ENCODE results near the gene MED10. TPM values are rescaled to one million over a fixed set of nuclear protein-coding genes. Genes with fewer than 3 reads are reported as not detected.

The MED10 gene
- total RNA-seq, 2 experiments from 2014 or later, result 49.3 to 50.0 TPM

- Mint-ChIP-seq H3K27ac (no peak overlapping the region), H3K4me1 (ENCODE audit: low read depth) (no peaks in the 10 kb centered on the region)
Observed at GRCh38 chr5:6408627-6409446, 30.5 kb upstream of the MED10 start.

GRCh38 chr5:6408260-6408596 lies 29.9 kb upstream of the MED10 start:
- CTCF ChIA-PET, result no interaction called here
- Mint-ChIP-seq H3K4me3 (no peak overlapping the region), H3K36me3 (ENCODE audit: low read depth) (no peaks in the 10 kb centered on the region), H3K9me3 (no peaks in the 10 kb centered on the region), H3K27ac (no peak overlapping the region), H3K27me3 (ENCODE audit: low read depth) (peaks cover 9% of the 10 kb centered on the region), H3K4me1 (ENCODE audit: low read depth) (no peaks in the 10 kb centered on the region)
- intact Hi-C loops (cut with micrococcal nuclease), result no loop called here
- DNase-seq, result no peak

More at GRCh38 chr5:6408627-6409446, 30.5 kb upstream of the MED10 start:
- no peak for DNase-seq
- Mint-ChIP-seq H3K9me3 (no peaks in the 10 kb centered on the region), H3K4me3 (no peak overlapping the region), H3K36me3 (ENCODE audit: low read depth) (no peaks in the 10 kb centered on the region), H3K27me3 (ENCODE audit: low read depth) (peaks cover 9% of the 10 kb centered on the region)
- CTCF ChIA-PET, result no interaction called here
- intact Hi-C loops (cut with micrococcal nuclease), result no loop called here

- DNase-seq, result no peak
- CTCF ChIA-PET, result no interaction called here
- Mint-ChIP-seq H3K4me3 (no peak overlapping the region), H3K36me3 (ENCODE audit: low read depth) (no peaks in the 10 kb centered on the region), H3K27ac (no peak overlapping the region), H3K9me3 (no peaks in the 10 kb centered on the region), H3K4me1 (ENCODE audit: low read depth) (no peaks in the 10 kb centered on the region), H3K27me3 (ENCODE audit: low read depth) (peaks cover 9% of the 10 kb centered on the region)
- intact Hi-C loops (cut with micrococcal nuclease), result no loop called here
Observed at GRCh38 chr5:6407558-6408259, 29.4 kb upstream of the MED10 start.

GRCh38 chr5:6405591-6405990 lies 27.2 kb upstream of the MED10 start:
- no peak for DNase-seq
- intact Hi-C loops (cut with micrococcal nuclease), result no loop called here
- H3K36me3 Mint-ChIP-seq (ENCODE audit: low read depth), result no peaks in the 10 kb centered on the region
- no peaks in the 10 kb centered on the region for H3K4me1 Mint-ChIP-seq (ENCODE audit: low read depth)
- H3K27me3 Mint-ChIP-seq (ENCODE audit: low read depth), result peaks cover 12% of the 10 kb centered on the region
- no peak overlapping the region for H3K4me3 Mint-ChIP-seq
- CTCF ChIA-PET, result no interaction called here
- H3K27ac Mint-ChIP-seq, result no peak overlapping the region
- H3K9me3 Mint-ChIP-seq, result no peaks in the 10 kb centered on the region

GRCh38 chr5:6404129-6404528 lies 25.8 kb upstream of the MED10 start:
- Mint-ChIP-seq H3K4me1 (ENCODE audit: low read depth) (no peaks in the 10 kb centered on the region), H3K27ac (no peak overlapping the region), H3K27me3 (ENCODE audit: low read depth) (peaks cover 12% of the 10 kb centered on the region), H3K4me3 (no peak overlapping the region), H3K36me3 (ENCODE audit: low read depth) (no peaks in the 10 kb centered on the region), H3K9me3 (no peaks in the 10 kb centered on the region)
- intact Hi-C loops (cut with micrococcal nuclease), result no loop called here
- CTCF ChIA-PET, result no interaction called here
- no peak for DNase-seq

GRCh38 chr5:6403416-6403815 lies 25.1 kb upstream of the MED10 start:
- Mint-ChIP-seq H3K27me3 (ENCODE audit: low read depth) (peaks cover 9% of the 10 kb centered on the region), H3K27ac (no peak overlapping the region), H3K36me3 (ENCODE audit: low read depth) (no peaks in the 10 kb centered on the region), H3K9me3 (no peaks in the 10 kb centered on the region), H3K4me3 (no peak overlapping the region), H3K4me1 (ENCODE audit: low read depth) (no peaks in the 10 kb centered on the region)
- DNase-seq, result no peak
- CTCF ChIA-PET, result interaction anchor here (0.6 kb wide), 1 partner anchor 27 kb away, joined by 3 read pairs; no protein-coding TSS in a partner anchor
- intact Hi-C loops (cut with micrococcal nuclease), result no loop called here

GRCh38 chr5:6402939-6403338 lies 24.6 kb upstream of the MED10 start:
- CTCF ChIA-PET, result interaction anchor here (0.6 kb wide), 1 partner anchor 27 kb away, joined by 3 read pairs; no protein-coding TSS in a partner anchor
- no peaks in the 10 kb centered on the region for H3K4me1 Mint-ChIP-seq (ENCODE audit: low read depth)
- H3K4me3 Mint-ChIP-seq, result no peak overlapping the region
- H3K36me3 Mint-ChIP-seq (ENCODE audit: low read depth), result no peaks in the 10 kb centered on the region
- H3K9me3 Mint-ChIP-seq, result no peaks in the 10 kb centered on the region
- no peak overlapping the region for H3K27ac Mint-ChIP-seq
- intact Hi-C loops (cut with micrococcal nuclease), result no loop called here
- no peak for DNase-seq
- H3K27me3 Mint-ChIP-seq (ENCODE audit: low read depth), result peaks cover 7% of the 10 kb centered on the region

GRCh38 chr5:6401410-6401809 lies 23.1 kb upstream of the MED10 start:
- no peaks in the 10 kb centered on the region for H3K4me1 Mint-ChIP-seq (ENCODE audit: low read depth)
- no peak overlapping the region for H3K27ac Mint-ChIP-seq
- CTCF ChIA-PET, result no interaction called here
- H3K9me3 Mint-ChIP-seq, result no peaks in the 10 kb centered on the region
- H3K27me3 Mint-ChIP-seq (ENCODE audit: low read depth), result peaks cover 3% of the 10 kb centered on the region
- DNase-seq, result no peak
- no peak overlapping the region for H3K4me3 Mint-ChIP-seq
- intact Hi-C loops (cut with micrococcal nuclease), result no loop called here
- H3K36me3 Mint-ChIP-seq (ENCODE audit: low read depth), result no peaks in the 10 kb centered on the region

GRCh38 chr5:6399980-6400910 lies 21.9 kb upstream of the MED10 start:
- Mint-ChIP-seq H3K27me3 (ENCODE audit: low read depth) (peaks cover 3% of the 10 kb centered on the region), H3K9me3 (no peaks in the 10 kb centered on the region), H3K4me3 (no peak overlapping the region), H3K27ac (no peak overlapping the region), H3K36me3 (ENCODE audit: low read depth) (no peaks in the 10 kb centered on the region), H3K4me1 (ENCODE audit: low read depth) (no peaks in the 10 kb centered on the region)
- DNase-seq, result no peak
- CTCF ChIA-PET, result no interaction called here
- intact Hi-C loops (cut with micrococcal nuclease), result no loop called here

- no peak for DNase-seq
- CTCF ChIA-PET, result interaction anchor here (0.6 kb wide), 1 partner anchor 27 kb away, joined by 4 read pairs; no protein-coding TSS in a partner anchor
- Mint-ChIP-seq H3K4me1 (ENCODE audit: low read depth) (peaks cover under 1% of the 10 kb centered on the region), H3K9me3 (no peaks in the 10 kb centered on the region), H3K27ac (no peak overlapping the region), H3K36me3 (ENCODE audit: low read depth) (no peaks in the 10 kb centered on the region), H3K4me3 (no peak overlapping the region), H3K27me3 (ENCODE audit: low read depth) (peaks cover 3% of the 10 kb centered on the region)
- intact Hi-C loops (cut with micrococcal nuclease), result no loop called here
Observed at GRCh38 chr5:6398570-6399230, 20.4 kb upstream of the MED10 start.

- H3K4me1 Mint-ChIP-seq (ENCODE audit: low read depth), result peaks cover 3% of the 10 kb centered on the region
- H3K27me3 Mint-ChIP-seq (ENCODE audit: low read depth), result peaks cover 9% of the 10 kb centered on the region
- no peak overlapping the region for H3K4me3 Mint-ChIP-seq
- H3K9me3 Mint-ChIP-seq, result no peaks in the 10 kb centered on the region
- H3K27ac Mint-ChIP-seq, result no peak overlapping the region
- DNase-seq, result no peak
- CTCF ChIA-PET, result interaction anchor here (0.6 kb wide), 1 partner anchor 26 kb away, joined by 4 read pairs; no protein-coding TSS in a partner anchor
- no peaks in the 10 kb centered on the region for H3K36me3 Mint-ChIP-seq (ENCODE audit: low read depth)
- intact Hi-C loops (cut with micrococcal nuclease), result no loop called here
Observed at GRCh38 chr5:6397536-6398269, 19.4 kb upstream of the MED10 start.
